K562 (cell line): ENCODE measurements around the gene EME1. TPM values are rescaled to one million over a fixed set of nuclear protein-coding genes. Genes with fewer than 3 reads are reported as not detected.
A peak's percentile ranks its signal among the peaks of the same experiment; 100 is the strongest.

ENCODE experiments used
- ATAC-seq: fragments of 200-7000 bp; cut with Tn5 transposase; 3 replicates; pipeline ENCODE4 v1.9.1; 2020; ENCODE audit warnings: moderate library complexity
- BruUV-seq: library from RNA; stranded (reverse); fragments of 400-500 nt; replicated peaks from 2 replicates; lab custom pipeline; 2021; lab: Mats Ljungman, UMichigan
- CTCF ChIA-PET: fragments of 300-600 bp; formaldehyde crosslinking; extraction: SDS; loops from one replicate; lab custom pipeline; 2021; ENCODE audit warnings: low intra/inter-chr PET ratio; lab: Yijun Ruan, JAX
- POLR2A ChIA-PET: fragments of 300-600, 350-650 bp; sonication (Branson Sonifier 250); formaldehyde crosslinking; extraction: SDS; loops from one replicate; lab custom pipeline; 2021; ENCODE audit warnings: antibody characterized with exemption, inconsistent platforms; lab: Yijun Ruan, JAX
- DNase-seq, 4 experiments: peaks; one replicate each; pipeline versions ENCODE4 v3.0.0 to v3.0.0-alpha.2; 2011 to 2018; ENCODE audit warnings: low spot score in 3 of 4, mixed read lengths in 3 of 4; ENCODE audit errors: extremely low read depth in 1 of 4
- FAIRE-seq: peaks from 2 replicates; lab custom pipeline; 2011; peaks lifted over from hg19 to GRCh38; lab: Jason Lieb, UNC
- H2AFZ ChIP-seq: 2 replicates; pipeline ENCODE4 v1.6.0; 2011; ENCODE audit warnings: low read depth, low read length, control low read depth, inconsistent platforms
- H3K27ac ChIP-seq: fragments of 200-600 bp; 3 replicates; pipeline ENCODE4 v1.8.0; 2011; ENCODE audit warnings: low read depth, mild to moderate bottlenecking, control low read depth, inconsistent platforms, low read length, moderate library complexity, mixed read lengths; ENCODE audit errors: extremely low read depth
- H3K27me3 ChIP-seq, 2 experiments: fragments of 300-600 bp in 1 of 2; 2 replicates in 1 of 2; 3 replicates in 1 of 2; pipeline versions ENCODE4 v1.6.0 to v1.8.0; 2011; ENCODE audit warnings: inconsistent platforms in 2 of 2, low read length in 2 of 2, mild to moderate bottlenecking in 1 of 2, mixed read lengths in 1 of 2, moderate library complexity in 1 of 2; ENCODE audit not compliant: control insufficient read depth in 2 of 2, insufficient read depth in 2 of 2
- H3K36me3 ChIP-seq: fragments of 300-600 bp; 3 replicates; pipeline ENCODE4 v1.8.0; 2011; ENCODE audit warnings: mild to moderate bottlenecking, low read length, inconsistent platforms; ENCODE audit not compliant: control insufficient read depth, insufficient read depth
- H3K4me1 ChIP-seq, 2 experiments: fragments of 200-600 bp in 1 of 2; replicated peaks in 1 of 2; 2 replicates in 1 of 2; 3 replicates in 1 of 2; pipeline versions ENCODE4 v1.5.1 to v1.8.0; 2011; ENCODE audit warnings: inconsistent platforms in 2 of 2, low read length in 2 of 2, mild to moderate bottlenecking in 1 of 2, mixed read lengths in 1 of 2, moderate library complexity in 1 of 2; ENCODE audit not compliant: control insufficient read depth in 2 of 2, insufficient read depth in 2 of 2
- H3K4me2 ChIP-seq: 2 replicates; pipeline ENCODE4 v1.6.1; 2011; ENCODE audit warnings: low read length, control low read depth, inconsistent platforms, mixed read lengths; ENCODE audit not compliant: insufficient read depth
- H3K4me3 ChIP-seq: fragments of 200-600 bp; sonication (generic), shearing (Covaris generic); 2 replicates; pipeline ENCODE4 v1.5.1; 2016; ENCODE audit warnings: control low read depth, inconsistent platforms
- H3K79me2 ChIP-seq: fragments of 200-600 bp; 3 replicates; pipeline ENCODE4 v1.8.0; 2011; ENCODE audit warnings: low read length, inconsistent platforms; ENCODE audit not compliant: control insufficient read depth, insufficient read depth
- H3K9ac ChIP-seq, 2 experiments: 2 replicates each; pipeline versions ENCODE4 v1.6.0 to v1.6.1; 2011; ENCODE audit warnings: low read depth in 2 of 2, low read length in 2 of 2, control low read depth in 1 of 2, inconsistent platforms in 1 of 2, mild to moderate bottlenecking in 1 of 2, mixed read lengths in 1 of 2; ENCODE audit not compliant: insufficient read depth in 1 of 2
- H3K9me1 ChIP-seq: one replicate; pipeline ENCODE4 v1.6.0; 2011; ENCODE audit warnings: inconsistent platforms, mild to moderate bottlenecking, low read length, moderate library complexity; ENCODE audit not compliant: control insufficient read depth, insufficient read depth
- H3K9me3 ChIP-seq: replicated peaks from 2 replicates; pipeline ENCODE4 v1.5.1; 2011; ENCODE audit warnings: low read depth, low read length, inconsistent platforms; ENCODE audit not compliant: control insufficient read depth, insufficient read depth
- H4K20me1 ChIP-seq: replicated peaks from 2 replicates; pipeline ENCODE4 v1.6.1; 2011; ENCODE audit warnings: low read length, inconsistent platforms, mixed read lengths; ENCODE audit not compliant: control insufficient read depth, insufficient read depth
- IFI16 ChIP-seq: fragments of 250-450 bp; sonication (Bioruptor Pico); IDR thresholded peaks from 2 replicates; pipeline ENCODE4 v2.1.2; 2022; ENCODE audit warnings: mild to moderate bottlenecking, inconsistent platforms
- POLR2A ChIP-seq: fragments of 450-650 bp; conservative IDR thresholded peaks from 2 replicates; pipeline ENCODE4 v1.6.1; 2016
- POLR2G ChIP-seq: fragments of 200-400 bp; formaldehyde crosslinking; IDR thresholded peaks from 2 replicates; pipeline ENCODE4 v1.6.1; 2017; ENCODE audit warnings: low read depth, mild to moderate bottlenecking, antibody characterized with exemption, low read length, moderate library complexity
- RB1 ChIP-seq: fragments of 450-650 bp; IDR thresholded peaks from 2 replicates; pipeline ENCODE4 v1.6.1; 2017; ENCODE audit warnings: low read depth, mild to moderate bottlenecking
- ZNF408 ChIP-seq: fragments of 250-450 bp; sonication (Bioruptor Pico); IDR thresholded peaks from 2 replicates; pipeline ENCODE4 v1.4.0; 2020; ENCODE audit warnings: low read depth, mild to moderate bottlenecking, moderate library complexity
- WGBS: fragments of 100-300 bp; shearing (Covaris generic); methylation state at CpG from one replicate; pipeline ENCODE4 v1.1.6; 2016; ENCODE audit warnings: low coverage, mixed read lengths; ENCODE audit not compliant: insufficient coverage; ENCODE audit errors: missing lambda C conversion rate; 5-methylcytosine and 5-hydroxymethylcytosine counted together
- in situ Hi-C: fragments of 300-500 bp; cut with MboI; formaldehyde crosslinking; loops from 4 replicates; pipeline ENCODE4 v1.15.0; 2018; ENCODE audit warnings: inconsistent platforms, mixed read lengths
- intact Hi-C: fragments of 100-400 bp; cut with micrococcal nuclease; formaldehyde crosslinking; loops from 2 replicates; pipeline ENCODE4 v1.14.2; 2022
- polyA plus RNA-seq, 8 experiments: library from polyadenylated mRNA; depleted of rRNA in 4 of 8; stranded (reverse) in 5 of 8; unstranded in 3 of 8; fragments of >200 nt; fragmentation: Nextera tagmentation in 2 of 8; fragmentation: Illumina TruSeq in 1 of 8; extraction: Ambion mirVana in 2 of 8; extraction: Trizol in 1 of 8; gene quantifications; 2 replicates each; pipeline versions ENCODE4 v1.2.1 to v1.2.3, GENCODE V29; 2011 to 2014; ENCODE audit warnings: inconsistent platforms in 1 of 8, missing spikeins in 1 of 8
- total RNA-seq, 7 experiments: library from RNA; depleted of rRNA in 6 of 7; stranded (reverse); fragments of >200 nt in 6 of 7; fragmentation: Illumina TruSeq in 2 of 7; extraction: Trizol in 2 of 7; gene quantifications; 2 replicates each; pipeline versions ENCODE4 v1.2.1 to v1.2.3, GENCODE V29; 2011 to 2021; ENCODE audit warnings: low replicate concordance in 1 of 7

EME1 gene
- total and polyA plus RNA-seq, 9 of the 15 experiments (the other 6 are each of a cell fraction or from before 2014, with no cell fraction given) = 14.6 to 44.1 (median 24.0) TPM

- no peaks in the 10 kb centered on the region for H3K9me3 ChIP-seq
- H3K27me3 ChIP-seq = no peaks in the 10 kb centered on the region
- H3K79me2 ChIP-seq = no peaks in the 10 kb centered on the region; the same call in 2 of the 3 replicates
- H3K4me1 ChIP-seq = 0 out of 5 replicates have a peak, but pooled peaks cover 0 to 4% of the 10 kb centered on the region in 2 experiments
- no peak overlapping the region for H3K27ac ChIP-seq
- TSS peak; percentile 46 for BruUV-seq
- intact Hi-C loops (no loop called here), in situ Hi-C loops (no loop called here)
- peak; percentile 8; the same call in 2 of the 3 replicates for ATAC-seq
- 39% methylated on average over 3 of the region's 3 CpGs for WGBS
- H3K4me3 ChIP-seq = no peak overlapping the region
- no peaks in the 10 kb centered on the region for H3K9me1 ChIP-seq
- no peak for DNase-seq
- TF ChIP-seq ZNF408 (CRISPR knock-in tag) = no peak
- TF ChIP-seq POLR2A = peak; percentile 30
- H2AFZ ChIP-seq = no peak overlapping the region
- CTCF ChIA-PET = interaction anchor here (0.5 kb wide), 1 partner anchor 21 kb away, joined by 3 read pairs; no protein-coding TSS in a partner anchor
- no peaks in the 10 kb centered on the region for H4K20me1 ChIP-seq
- H3K36me3 ChIP-seq = peaks cover 87% of the 10 kb centered on the region
- peak; percentile 26 for FAIRE-seq
- H3K4me2 ChIP-seq = no peak overlapping the region
- POLR2A ChIA-PET = interaction anchor here (0.6 to 13.4 kb wide), 5 partner anchors 9 to 303 kb away, joined by 3 to 129 read pairs (median 8); partner anchors contain the start of gene LRRC59
- no peak overlapping the region for H3K9ac ChIP-seq
Measured at GRCh38 chr17:50381920-50382319, 8.9 kb downstream of the EME1 start.

DNA sequence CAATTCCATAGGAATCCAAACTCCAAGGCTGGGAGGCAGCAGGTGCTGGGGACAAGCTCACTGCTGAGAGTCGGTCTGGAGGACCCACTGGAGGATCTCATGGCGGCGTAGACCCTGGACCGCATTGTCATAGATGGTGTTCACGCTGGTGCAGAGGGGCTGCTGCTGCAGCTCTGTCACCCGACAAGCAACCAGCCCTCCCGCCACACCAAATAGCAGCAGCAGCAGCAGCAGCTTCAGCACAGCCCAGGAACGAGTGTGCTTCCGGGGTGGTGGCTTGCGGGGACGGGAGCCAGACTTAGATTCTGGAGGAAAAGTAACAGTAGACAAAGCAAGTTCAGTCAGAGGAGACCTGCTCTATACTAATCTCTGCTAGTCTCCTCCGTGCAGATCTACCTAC, 9.9 kb downstream of the EME1 start:
- no peak for DNase-seq
- no peak overlapping the region for H3K27ac ChIP-seq
- peaks cover 98% of the 10 kb centered on the region for H3K36me3 ChIP-seq
- H3K27me3 ChIP-seq = no peaks in the 10 kb centered on the region
- POLR2A ChIA-PET = interaction anchor here (0.6 to 13.4 kb wide), 4 partner anchors 8 to 14 kb away, joined by 3 to 129 read pairs (median 30); partner anchors contain the start of gene LRRC59
- BruUV-seq = no TSS peak
- intact Hi-C loops = no loop called here
- no peak overlapping the region for H3K9ac ChIP-seq
- CTCF ChIA-PET = no interaction called here
- H3K4me1 ChIP-seq = 0 out of 5 replicates have a peak, but pooled peaks cover 0 to 4% of the 10 kb centered on the region in 2 experiments
- no peaks in the 10 kb centered on the region for H3K9me1 ChIP-seq
- no peak overlapping the region for H3K4me2 ChIP-seq
- TF ChIP-seq IFI16 (CRISPR knock-in tag) (no peak), POLR2G (peak; percentile 50; the same call in 1 of the 2 replicates), RB1 (no peak)
- TF ChIP-seq, all 486 proteins: peak for 1
- no peak overlapping the region for H2AFZ ChIP-seq
- FAIRE-seq (no peak), ATAC-seq (no peak)
- no peaks in the 10 kb centered on the region for H4K20me1 ChIP-seq
- H3K79me2 ChIP-seq = no peaks in the 10 kb centered on the region; the same call in 2 of the 3 replicates
- WGBS = 94% methylated on average over 12 of the region's 12 CpGs
- H3K9me3 ChIP-seq = no peaks in the 10 kb centered on the region
- H3K4me3 ChIP-seq = no peak overlapping the region
- in situ Hi-C loops = no loop called here
